ENCODE results near the gene AAK1. TPM values are rescaled to one million over a fixed set of nuclear protein-coding genes. Genes with fewer than 3 reads are reported as not detected.

AAK1 gene
- total RNA-seq, 6 experiments from 2014 or later = 96.6 to 123 (median 108) TPM

DNA sequence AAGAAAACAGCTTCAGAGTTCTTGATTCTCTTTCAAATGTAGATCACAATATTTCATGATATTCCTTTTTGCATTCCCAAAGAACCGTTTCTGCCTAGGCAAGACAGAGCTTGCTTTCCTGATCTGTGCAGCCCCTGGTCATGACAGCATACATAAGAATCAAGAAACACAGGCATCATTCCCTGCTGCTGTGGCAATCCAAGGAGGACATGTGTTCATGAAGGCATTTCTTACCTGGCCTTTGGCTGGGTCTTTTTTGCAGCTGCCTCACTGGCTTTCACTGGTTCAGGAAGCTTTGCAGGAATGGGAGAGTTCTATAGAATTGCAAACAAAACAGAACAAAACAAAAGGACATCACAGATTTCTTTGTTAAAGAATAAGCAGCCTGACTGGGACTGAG lies 118.7 kb downstream of the AAK1 start:
- Mint-ChIP-seq H3K4me3 (no peak overlapping the region), H3K4me1 (ENCODE audit: low read depth) (peaks cover 11% of the 10 kb centered on the region; the same call in 1 of the 2 replicates), H3K9me3 (no peaks in the 10 kb centered on the region), H3K27ac (no peak overlapping the region), H3K36me3 (ENCODE audit: low read depth) (peaks cover 63% of the 10 kb centered on the region), H3K27me3 (ENCODE audit: insufficient read depth) (no peaks in the 10 kb centered on the region; the same call in none of the 2 replicates)
- no peak for TF ChIP-seq CTCF (IDR thresholded peaks at IDR 0.05)
- DNase-seq = no peak

DNA sequence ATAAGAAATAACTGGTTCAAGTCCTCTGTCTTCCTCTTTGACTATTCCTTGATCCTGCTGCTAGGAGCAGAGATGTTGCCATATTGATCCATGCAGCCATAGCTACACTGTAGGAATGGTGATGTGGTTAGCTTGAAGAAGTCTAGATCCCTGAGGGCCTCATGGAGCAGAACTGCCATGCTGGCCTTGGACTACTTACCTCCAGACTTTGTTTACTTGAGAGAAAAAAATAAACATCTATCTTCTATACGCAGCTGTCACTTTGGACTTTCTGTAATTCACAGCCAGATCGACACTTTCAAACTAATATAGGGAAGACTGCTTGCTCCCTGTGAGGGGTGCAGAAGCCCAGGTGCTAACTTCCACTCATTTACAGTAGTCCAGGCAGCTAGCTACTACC lies 121.8 kb downstream of the AAK1 start:
- no peak for TF ChIP-seq CTCF (IDR thresholded peaks at IDR 0.05)
- H3K27ac Mint-ChIP-seq = no peak overlapping the region
- no peak for DNase-seq
- no peak overlapping the region for H3K4me3 Mint-ChIP-seq
- H3K36me3 Mint-ChIP-seq (ENCODE audit: low read depth) = peaks cover 68% of the 10 kb centered on the region
- no peaks in the 10 kb centered on the region; the same call in 1 of the 2 replicates for H3K27me3 Mint-ChIP-seq (ENCODE audit: insufficient read depth)
- H3K4me1 Mint-ChIP-seq (ENCODE audit: low read depth) = peaks cover 11% of the 10 kb centered on the region; the same call in 1 of the 2 replicates
- no peaks in the 10 kb centered on the region for H3K9me3 Mint-ChIP-seq

DNA sequence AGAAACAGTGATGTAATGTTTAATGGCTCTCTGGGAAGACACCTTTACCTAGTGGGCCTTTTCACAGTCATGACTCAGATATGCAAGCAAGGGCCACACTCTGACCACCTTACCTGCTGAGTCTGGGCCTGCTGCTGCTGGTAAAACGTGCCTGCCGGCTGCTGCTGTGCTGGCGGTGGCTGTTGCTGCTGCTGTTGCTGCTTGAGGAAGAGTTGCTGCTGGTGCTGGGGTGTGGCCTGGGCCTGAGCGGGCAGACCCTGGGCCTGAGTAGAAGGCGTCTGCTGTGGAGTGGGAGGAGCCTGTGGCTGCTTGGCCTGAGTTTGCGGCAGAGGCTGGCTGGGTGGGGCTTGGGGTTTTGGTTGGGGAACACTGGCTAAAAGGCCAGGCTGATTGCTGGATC lies 124.7 kb downstream of the AAK1 start:
- no peak for DNase-seq
- H3K4me1 Mint-ChIP-seq (ENCODE audit: low read depth) = peaks cover 19% of the 10 kb centered on the region
- H3K4me3 Mint-ChIP-seq = no peak overlapping the region
- no peaks in the 10 kb centered on the region for H3K9me3 Mint-ChIP-seq
- no peaks in the 10 kb centered on the region; the same call in 1 of the 2 replicates for H3K27me3 Mint-ChIP-seq (ENCODE audit: insufficient read depth)
- H3K36me3 Mint-ChIP-seq (ENCODE audit: low read depth) = peaks cover 54% of the 10 kb centered on the region
- no peak overlapping the region for H3K27ac Mint-ChIP-seq
- TF ChIP-seq CTCF (IDR thresholded peaks at IDR 0.05) = no peak

GRCh38 chr2:69517410-69517809 lies 126.1 kb downstream of the AAK1 start:
- Mint-ChIP-seq H3K27ac (no peak overlapping the region), H3K4me1 (ENCODE audit: low read depth) (peaks cover 19% of the 10 kb centered on the region), H3K36me3 (ENCODE audit: low read depth) (peaks cover 52% of the 10 kb centered on the region), H3K9me3 (no peaks in the 10 kb centered on the region), H3K4me3 (no peak overlapping the region), H3K27me3 (ENCODE audit: insufficient read depth) (no peaks in the 10 kb centered on the region)
- DNase-seq = no peak
- TF ChIP-seq CTCF (IDR thresholded peaks at IDR 0.05) = no peak

DNA sequence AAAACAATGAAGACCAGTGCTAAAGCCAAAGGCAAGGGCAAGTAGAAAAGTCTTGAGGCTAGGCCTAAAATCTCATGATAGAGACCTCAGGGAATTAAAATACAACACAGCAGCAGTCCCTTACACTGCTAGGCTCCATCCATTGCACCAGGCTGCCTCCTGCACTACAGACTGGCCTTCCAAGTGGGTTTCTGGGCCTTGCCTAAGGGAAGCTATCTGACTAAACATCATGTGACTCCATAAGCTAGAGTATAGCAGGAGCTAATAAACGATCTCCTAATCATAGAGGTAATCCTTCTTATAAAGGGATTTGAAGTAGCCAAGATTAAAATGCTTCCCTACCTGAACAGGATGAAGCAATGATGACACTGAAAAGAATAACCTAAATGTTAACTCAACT lies 128.7 kb downstream of the AAK1 start:
- H3K27ac Mint-ChIP-seq = peak overlapping the region; percentile 51
- peaks cover 19% of the 10 kb centered on the region for H3K4me1 Mint-ChIP-seq (ENCODE audit: low read depth)
- peaks cover 57% of the 10 kb centered on the region for H3K36me3 Mint-ChIP-seq (ENCODE audit: low read depth)
- DNase-seq = no peak
- TF ChIP-seq CTCF (IDR thresholded peaks at IDR 0.05) = no peak
- H3K4me3 Mint-ChIP-seq = no peak overlapping the region
- H3K27me3 Mint-ChIP-seq (ENCODE audit: insufficient read depth) = no peaks in the 10 kb centered on the region
- no peaks in the 10 kb centered on the region for H3K9me3 Mint-ChIP-seq

- Mint-ChIP-seq H3K9me3 (no peaks in the 10 kb centered on the region), H3K27me3 (ENCODE audit: insufficient read depth) (no peaks in the 10 kb centered on the region), H3K4me1 (ENCODE audit: low read depth) (peaks cover 19% of the 10 kb centered on the region), H3K27ac (peak overlapping the region; percentile 51), H3K36me3 (ENCODE audit: low read depth) (peaks cover 58% of the 10 kb centered on the region), H3K4me3 (no peak overlapping the region)
- DNase-seq = peak; percentile 63
- no peak for TF ChIP-seq CTCF (IDR thresholded peaks at IDR 0.05)
Observed at GRCh38 chr2:69514406-69514805, 129.1 kb downstream of the AAK1 start.

Measured in HFFc6 (cell line).